H9 (cell line): ENCODE results near the gene ACOT11. TPM values are rescaled to one million over a fixed set of nuclear protein-coding genes. Genes with fewer than 3 reads are reported as not detected.

ENCODE experiments used
- DNase-seq: peaks from one replicate; pipeline ENCODE4 v3.0.0-alpha.2; 2017
- H2AFZ ChIP-seq: one replicate; pipeline ENCODE4 v1.6.1; 2013; ENCODE audit warnings: mild to moderate bottlenecking, low read length, control low read depth, moderate library complexity
- H2AK5ac ChIP-seq: 2 replicates; pipeline ENCODE4 v1.6.1; 2013; ENCODE audit warnings: low read length, control low read depth, mixed read lengths; ENCODE audit not compliant: insufficient read length
- H2BK120ac ChIP-seq: one replicate; pipeline ENCODE4 v1.6.1; 2013; ENCODE audit warnings: low read depth, mild to moderate bottlenecking, low read length, control low read depth, inconsistent platforms; ENCODE audit not compliant: poor library complexity, severe bottlenecking
- H2BK12ac ChIP-seq: 2 replicates; pipeline ENCODE4 v1.6.1; 2013; ENCODE audit warnings: low read length, control low read depth, mixed read lengths, low read depth; ENCODE audit not compliant: insufficient read length
- H2BK15ac ChIP-seq: 2 replicates; pipeline ENCODE4 v1.6.1; 2013; ENCODE audit warnings: low read depth, low read length, control low read depth
- H2BK20ac ChIP-seq: one replicate; pipeline ENCODE4 v1.6.1; 2013; ENCODE audit warnings: low read depth, mild to moderate bottlenecking, low read length, control low read depth, inconsistent platforms; ENCODE audit not compliant: poor library complexity, severe bottlenecking
- H2BK5ac ChIP-seq: 2 replicates; pipeline ENCODE4 v1.6.1; 2013; ENCODE audit warnings: low read length, control low read depth, mixed read lengths; ENCODE audit not compliant: insufficient read length
- H3K14ac ChIP-seq: 2 replicates; pipeline ENCODE4 v1.6.1; 2013; ENCODE audit warnings: low read length, control low read depth; ENCODE audit not compliant: insufficient read depth
- H3K18ac ChIP-seq: 2 replicates; pipeline ENCODE4 v1.6.1; 2013; ENCODE audit warnings: low read depth, mild to moderate bottlenecking, mixed read lengths, low read length, control low read depth; ENCODE audit not compliant: insufficient read length
- H3K23ac ChIP-seq: 2 replicates; pipeline ENCODE4 v1.6.1; 2013; ENCODE audit warnings: low read length, control low read depth, mixed read lengths, low read depth; ENCODE audit not compliant: insufficient read length
- H3K23me2 ChIP-seq: 2 replicates; pipeline ENCODE4 v1.6.1; 2013; ENCODE audit warnings: low read depth, mild to moderate bottlenecking, mixed read lengths, low read length, control low read depth; ENCODE audit not compliant: insufficient read length, poor library complexity, severe bottlenecking
- H3K27ac ChIP-seq: 2 replicates; pipeline ENCODE4 v1.5.1; 2013; ENCODE audit warnings: low read length, control low read depth, mixed read lengths, low read depth; ENCODE audit not compliant: insufficient read length
- H3K27me3 ChIP-seq: 2 replicates; pipeline ENCODE4 v1.6.1; 2013; ENCODE audit warnings: low read length, control low read depth, inconsistent platforms; ENCODE audit not compliant: insufficient read depth
- H3K4ac ChIP-seq: 2 replicates; pipeline ENCODE4 v1.6.1; 2013; ENCODE audit warnings: low read depth, mild to moderate bottlenecking, control low read depth, inconsistent platforms, low read length, moderate library complexity
- H3K4me1 ChIP-seq: 2 replicates; pipeline ENCODE4 v1.6.1; 2013; ENCODE audit warnings: low read length, control low read depth, inconsistent platforms; ENCODE audit not compliant: insufficient read depth
- H3K4me2 ChIP-seq: 2 replicates; pipeline ENCODE4 v1.6.1; 2013; ENCODE audit warnings: low read length, control low read depth, mixed read lengths; ENCODE audit not compliant: insufficient read length, insufficient read depth
- H3K56ac ChIP-seq: 2 replicates; pipeline ENCODE4 v1.6.1; 2013; ENCODE audit warnings: low read depth, mild to moderate bottlenecking, mixed read lengths, low read length, control low read depth; ENCODE audit not compliant: insufficient read length
- H3K79me1 ChIP-seq: 2 replicates; pipeline ENCODE4 v1.6.1; 2013; ENCODE audit warnings: low read depth, mild to moderate bottlenecking, moderate library complexity, low read length, control low read depth, inconsistent platforms; ENCODE audit not compliant: insufficient read depth, poor library complexity, severe bottlenecking
- H3K79me2 ChIP-seq: 2 replicates; pipeline ENCODE4 v1.6.1; 2013; ENCODE audit warnings: low read length, control low read depth, inconsistent platforms; ENCODE audit not compliant: insufficient read depth
- H3K9ac ChIP-seq: 2 replicates; pipeline ENCODE4 v1.6.1; 2013; ENCODE audit warnings: low read length, control low read depth, mixed read lengths; ENCODE audit not compliant: insufficient read length; ENCODE audit errors: extremely low read depth
- H3K9me3 ChIP-seq: one replicate; pipeline ENCODE4 v1.6.1; 2013; ENCODE audit warnings: low read depth, low read length, inconsistent platforms; ENCODE audit not compliant: control insufficient read depth
- H3T11ph ChIP-seq: one replicate; pipeline ENCODE4 v1.6.1; 2013; ENCODE audit warnings: mild to moderate bottlenecking, low read length, control low read depth, inconsistent platforms
- H4K20me1 ChIP-seq: one replicate; pipeline ENCODE4 v1.6.1; 2013; ENCODE audit not compliant: control insufficient read depth, insufficient read length, insufficient read depth
- H4K5ac ChIP-seq: 2 replicates; pipeline ENCODE4 v1.6.1; 2013; ENCODE audit warnings: low read depth, mild to moderate bottlenecking, mixed read lengths, low read length, control low read depth; ENCODE audit not compliant: insufficient read length
- H4K8ac ChIP-seq: replicated peaks from 2 replicates; pipeline ENCODE4 v1.6.1; 2013; ENCODE audit warnings: low read length, control low read depth, mixed read lengths, low read depth; ENCODE audit not compliant: insufficient read length
- H4K91ac ChIP-seq: 2 replicates; pipeline ENCODE4 v1.6.1; 2013; ENCODE audit warnings: low read depth, mild to moderate bottlenecking, moderate library complexity, mixed read lengths, low read length, control low read depth; ENCODE audit not compliant: insufficient read length
- H3K27ac Mint-ChIP-seq, 3 experiments: 2 replicates in 2 of 3; 3 replicates in 1 of 3; pipeline ENCODE4 v1.8.0; 2020 to 2021; ENCODE audit warnings: mixed read lengths in 3 of 3, mild to moderate bottlenecking in 1 of 3, moderate library complexity in 1 of 3
- H3K27me3 Mint-ChIP-seq: 2 replicates; pipeline ENCODE4 v1.8.0; 2021; ENCODE audit warnings: low read depth, mild to moderate bottlenecking, moderate library complexity, mixed read lengths
- H3K36me3 Mint-ChIP-seq, 3 experiments: 2 replicates in 2 of 3; 3 replicates in 1 of 3; pipeline ENCODE4 v1.8.0; 2020 to 2021; ENCODE audit warnings: low read depth in 3 of 3, mixed read lengths in 3 of 3; ENCODE audit not compliant: insufficient read depth in 1 of 3
- H3K4me1 Mint-ChIP-seq, 2 experiments: 2 replicates each; pipeline ENCODE4 v1.8.0; 2020; ENCODE audit warnings: mixed read lengths in 2 of 2
- H3K4me3 Mint-ChIP-seq, 2 experiments: 2 replicates in 1 of 2; 3 replicates in 1 of 2; pipeline ENCODE4 v1.8.0; 2020 to 2021; ENCODE audit warnings: mild to moderate bottlenecking in 2 of 2, mixed read lengths in 2 of 2, moderate library complexity in 1 of 2
- H3K9me3 Mint-ChIP-seq, 2 experiments: 2 replicates in 1 of 2; 3 replicates in 1 of 2; pipeline ENCODE4 v1.8.0; 2020; ENCODE audit warnings: mild to moderate bottlenecking in 2 of 2, mixed read lengths in 2 of 2, moderate library complexity in 1 of 2
- WGBS: extraction: QIAGEN DNeasy Blood & Tissue Kit; methylation state at CpG from one replicate; pipeline ENCODE4 v1.1.7; 2013; ENCODE audit warnings: missing lambda C conversion rate, low lambda C conversion rate, mixed read lengths; ENCODE audit not compliant: insufficient read length; ENCODE audit errors: extremely low coverage; 5-methylcytosine and 5-hydroxymethylcytosine counted together
- total RNA-seq: library from RNA; stranded (reverse); gene quantifications from 2 replicates; pipeline ENCODE4 v1.2.1, GENCODE V29; 2021
- TF ChIP-seq, protein P1 (sequence below): fragments of 200-600 bp; sonication (generic); conservative IDR thresholded peaks from 3 replicates; pipeline ENCODE4 v1.8.0; 2021; ENCODE audit warnings: antibody characterized with exemption, mild to moderate bottlenecking

The ACOT11 gene
- total RNA-seq, 1 experiment from 2014 or later: 4.0 TPM

DNA sequence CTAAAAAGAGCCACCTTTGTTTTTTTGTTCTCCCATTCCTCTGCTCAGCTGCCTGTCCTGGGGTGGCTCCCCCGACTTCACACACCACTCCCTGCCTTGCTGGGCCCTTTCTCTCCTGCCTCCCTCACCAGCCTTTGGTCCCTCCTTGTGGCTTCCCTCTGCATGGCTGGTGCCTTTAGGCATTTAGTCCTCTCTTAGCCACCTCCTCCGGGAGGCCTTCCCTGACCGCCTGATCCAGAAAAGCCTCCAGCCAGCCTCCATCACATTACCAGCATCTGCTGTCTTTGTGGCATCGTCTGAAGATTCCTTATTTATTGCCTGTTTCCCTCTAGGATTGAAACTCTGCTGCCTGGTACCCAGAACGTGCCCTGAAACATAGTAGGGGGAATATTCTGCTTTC lies 46.2 kb upstream of the ACOT11 start:
- no peak overlapping the region for H3K18ac ChIP-seq
- no peak overlapping the region for H4K91ac ChIP-seq
- no peak overlapping the region for H3K4ac ChIP-seq
- no peaks in the 10 kb centered on the region for H3K4me1 ChIP-seq
- H3K23ac ChIP-seq: no peak overlapping the region
- no peaks in the 10 kb centered on the region for H3K79me2 ChIP-seq
- no peaks in the 10 kb centered on the region for H4K20me1 ChIP-seq
- no peak overlapping the region for H2BK15ac ChIP-seq
- H3K36me3 Mint-ChIP-seq: no peaks in the 10 kb centered on the region
- H2AFZ ChIP-seq: no peak overlapping the region
- no peak overlapping the region for H2BK120ac ChIP-seq
- peaks cover 6% of the 10 kb centered on the region for H3K23me2 ChIP-seq
- no CpG with 5 or more reads among the region's 5 CpGs for WGBS
- no peak overlapping the region for H3K27ac ChIP-seq
- H3K27me3 ChIP-seq: no peaks in the 10 kb centered on the region
- no peaks in the 10 kb centered on the region for H3K79me1 ChIP-seq
- no peak overlapping the region for H3K56ac ChIP-seq
- peaks cover 21% of the 10 kb centered on the region for H3K27me3 Mint-ChIP-seq
- no peaks in the 10 kb centered on the region for H3K9me3 ChIP-seq
- H3K27ac Mint-ChIP-seq: peak overlapping the region in 2 of 3 experiments; percentile 45 to 84; a peak in 4 of 7 replicates
- H3K4me1 Mint-ChIP-seq: peaks cover 29 to 32% of the 10 kb centered on the region in 2 experiments
- no peak overlapping the region for H2AK5ac ChIP-seq
- no peak overlapping the region for H2BK20ac ChIP-seq
- H3K9me3 Mint-ChIP-seq: no peaks in the 10 kb centered on the region
- H3T11ph ChIP-seq: no peak overlapping the region
- H4K8ac ChIP-seq: no peak overlapping the region
- DNase-seq: no peak
- TF ChIP-seq, protein P1, sequence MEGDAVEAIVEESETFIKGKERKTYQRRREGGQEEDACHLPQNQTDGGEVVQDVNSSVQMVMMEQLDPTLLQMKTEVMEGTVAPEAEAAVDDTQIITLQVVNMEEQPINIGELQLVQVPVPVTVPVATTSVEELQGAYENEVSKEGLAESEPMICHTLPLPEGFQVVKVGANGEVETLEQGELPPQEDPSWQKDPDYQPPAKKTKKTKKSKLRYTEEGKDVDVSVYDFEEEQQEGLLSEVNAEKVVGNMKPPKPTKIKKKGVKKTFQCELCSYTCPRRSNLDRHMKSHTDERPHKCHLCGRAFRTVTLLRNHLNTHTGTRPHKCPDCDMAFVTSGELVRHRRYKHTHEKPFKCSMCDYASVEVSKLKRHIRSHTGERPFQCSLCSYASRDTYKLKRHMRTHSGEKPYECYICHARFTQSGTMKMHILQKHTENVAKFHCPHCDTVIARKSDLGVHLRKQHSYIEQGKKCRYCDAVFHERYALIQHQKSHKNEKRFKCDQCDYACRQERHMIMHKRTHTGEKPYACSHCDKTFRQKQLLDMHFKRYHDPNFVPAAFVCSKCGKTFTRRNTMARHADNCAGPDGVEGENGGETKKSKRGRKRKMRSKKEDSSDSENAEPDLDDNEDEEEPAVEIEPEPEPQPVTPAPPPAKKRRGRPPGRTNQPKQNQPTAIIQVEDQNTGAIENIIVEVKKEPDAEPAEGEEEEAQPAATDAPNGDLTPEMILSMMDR: no peak
- no peak overlapping the region for H4K5ac ChIP-seq
- no peak overlapping the region for H2BK5ac ChIP-seq
- no peak overlapping the region for H3K4me2 ChIP-seq
- no peak overlapping the region for H2BK12ac ChIP-seq
- H3K14ac ChIP-seq: no peak overlapping the region
- H3K9ac ChIP-seq: no peak overlapping the region
- peak overlapping the region in 1 of 2 experiments; percentile 41; a peak in 1 of 5 replicates for H3K4me3 Mint-ChIP-seq
